ENCODE results near the gene KDELR1. TPM values are rescaled to one million over a fixed set of nuclear protein-coding genes. Genes with fewer than 3 reads are reported as not detected.
"Not testable (repeated sequence)": the region's sequence is repeated elsewhere in the genome, so short reads cannot be mapped to it uniquely, and the experiment has no call there.

KDELR1 gene
- total RNA-seq, 1 experiment from 2014 or later: 145 TPM

DNA sequence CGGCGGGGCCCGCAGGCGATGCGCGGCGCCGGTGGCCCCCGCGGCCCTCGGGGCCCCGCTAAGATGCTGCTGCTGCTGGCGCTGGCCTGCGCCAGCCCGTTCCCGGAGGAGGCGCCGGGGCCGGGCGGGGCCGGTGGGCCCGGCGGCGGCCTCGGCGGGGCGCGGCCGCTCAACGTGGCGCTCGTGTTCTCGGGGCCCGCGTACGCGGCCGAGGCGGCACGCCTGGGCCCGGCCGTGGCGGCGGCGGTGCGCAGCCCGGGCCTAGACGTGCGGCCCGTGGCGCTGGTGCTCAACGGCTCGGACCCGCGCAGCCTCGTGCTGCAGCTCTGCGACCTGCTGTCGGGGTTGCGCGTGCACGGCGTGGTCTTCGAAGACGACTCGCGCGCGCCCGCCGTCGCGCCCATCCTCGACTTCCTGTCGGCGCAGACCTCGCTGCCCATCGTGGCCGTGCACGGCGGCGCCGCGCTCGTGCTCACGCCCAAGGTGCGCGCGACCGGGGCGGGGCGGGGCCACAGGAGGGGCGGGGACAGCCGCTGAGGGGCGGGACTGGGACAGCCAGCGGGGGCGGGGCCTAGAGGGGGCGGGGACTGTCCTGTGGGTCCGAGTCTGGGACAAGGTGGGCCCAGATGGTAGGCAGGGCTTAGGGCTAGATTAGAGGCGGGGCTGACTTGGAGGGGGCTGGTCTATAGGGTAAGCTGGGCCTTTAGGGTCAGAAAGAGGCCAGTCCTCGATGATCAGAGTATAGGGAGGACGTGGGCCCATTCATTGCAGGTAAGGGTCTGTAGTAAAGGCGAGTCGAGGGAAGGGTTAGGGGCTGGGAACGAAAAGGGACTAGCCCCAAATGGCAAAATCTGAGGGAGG lies 7.3 kb upstream of the KDELR1 start:
- in situ Hi-C loops (cut with HindIII; ENCODE audit: low sequenced_read_pairs): no loop called here
- DNase-seq (ENCODE audit: low spot score): peak; percentile 25

DNA sequence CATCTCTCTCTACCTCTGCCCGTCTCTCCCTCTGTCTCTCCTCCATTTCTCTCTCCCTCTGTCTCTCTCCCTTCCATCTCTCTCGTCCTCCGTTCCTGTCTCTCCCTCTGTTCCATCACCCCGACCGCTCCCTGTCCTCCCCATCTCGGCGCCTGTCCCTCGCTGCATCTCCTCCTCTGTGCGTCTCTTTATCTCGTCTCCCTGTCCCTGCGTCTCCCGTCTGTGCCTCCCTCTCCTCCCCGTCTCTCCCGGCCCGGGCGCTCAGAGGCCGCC lies 6.7 kb upstream of the KDELR1 start:
- in situ Hi-C loops (cut with HindIII; ENCODE audit: low sequenced_read_pairs): no loop called here
- no peak for DNase-seq (ENCODE audit: low spot score)

DNA sequence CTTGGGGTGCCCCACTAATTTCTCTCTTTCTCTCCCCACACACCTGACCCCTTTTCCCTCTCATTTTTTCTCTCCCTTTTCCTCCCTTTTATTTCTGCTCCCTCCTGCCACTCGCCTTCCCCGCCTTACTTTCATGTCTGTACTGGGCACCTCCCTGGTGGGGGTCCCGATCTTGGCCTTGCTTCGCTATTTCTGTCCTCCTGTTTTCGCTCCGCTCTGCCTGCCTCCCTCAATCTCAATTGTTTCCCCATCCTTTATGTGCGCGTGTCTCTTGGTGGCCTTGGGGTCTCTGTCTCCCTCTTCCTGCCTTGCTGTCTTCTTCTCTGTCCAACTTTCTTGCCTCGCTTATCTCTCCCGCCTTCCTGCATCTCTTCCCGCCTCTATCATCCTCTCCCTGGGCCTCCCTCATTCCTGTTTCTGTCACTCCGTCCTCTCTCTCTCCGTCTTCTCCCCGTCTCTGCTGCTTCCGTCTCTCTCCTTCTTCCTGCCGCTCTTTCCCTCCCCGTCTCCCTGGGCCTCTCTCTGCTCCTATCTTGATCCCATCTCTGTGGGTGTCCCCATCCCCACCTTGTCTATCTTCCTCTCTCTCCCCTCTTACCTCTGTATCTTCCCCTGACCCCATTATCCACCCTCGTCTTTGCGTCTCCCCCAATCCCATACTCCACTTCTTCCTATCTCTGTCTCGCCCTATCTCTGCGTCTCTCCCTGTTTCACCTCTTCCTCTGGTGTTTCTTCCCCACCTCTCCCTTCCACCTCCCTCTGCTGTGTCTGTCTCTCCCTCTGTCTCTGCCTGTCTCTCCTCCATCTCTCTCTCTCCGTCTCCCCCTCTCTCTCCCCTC lies 6.1 kb upstream of the KDELR1 start:
- DNase-seq (ENCODE audit: low spot score): no peak
- in situ Hi-C loops (cut with HindIII; ENCODE audit: low sequenced_read_pairs): no loop called here

DNA sequence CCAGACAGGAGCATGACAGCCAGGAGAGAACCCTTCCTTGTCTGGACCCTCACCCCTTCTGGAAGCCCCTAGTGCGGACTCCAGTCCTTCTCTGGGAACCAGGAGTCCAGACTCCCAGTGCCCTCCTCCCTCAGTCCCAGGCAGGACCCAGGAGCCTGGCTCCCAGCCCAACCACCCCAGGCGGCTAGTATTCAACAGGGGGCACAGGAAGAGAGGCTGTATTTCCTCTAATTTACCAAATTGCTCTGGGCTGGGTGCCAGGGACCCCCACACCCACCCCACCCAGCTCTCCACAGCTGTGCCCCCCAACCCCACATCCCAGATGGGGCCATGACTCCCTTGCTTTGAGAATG lies 5.4 kb upstream of the KDELR1 start:
- in situ Hi-C loops (cut with HindIII; ENCODE audit: low sequenced_read_pairs): no loop called here
- DNase-seq (ENCODE audit: low spot score): no peak

DNA sequence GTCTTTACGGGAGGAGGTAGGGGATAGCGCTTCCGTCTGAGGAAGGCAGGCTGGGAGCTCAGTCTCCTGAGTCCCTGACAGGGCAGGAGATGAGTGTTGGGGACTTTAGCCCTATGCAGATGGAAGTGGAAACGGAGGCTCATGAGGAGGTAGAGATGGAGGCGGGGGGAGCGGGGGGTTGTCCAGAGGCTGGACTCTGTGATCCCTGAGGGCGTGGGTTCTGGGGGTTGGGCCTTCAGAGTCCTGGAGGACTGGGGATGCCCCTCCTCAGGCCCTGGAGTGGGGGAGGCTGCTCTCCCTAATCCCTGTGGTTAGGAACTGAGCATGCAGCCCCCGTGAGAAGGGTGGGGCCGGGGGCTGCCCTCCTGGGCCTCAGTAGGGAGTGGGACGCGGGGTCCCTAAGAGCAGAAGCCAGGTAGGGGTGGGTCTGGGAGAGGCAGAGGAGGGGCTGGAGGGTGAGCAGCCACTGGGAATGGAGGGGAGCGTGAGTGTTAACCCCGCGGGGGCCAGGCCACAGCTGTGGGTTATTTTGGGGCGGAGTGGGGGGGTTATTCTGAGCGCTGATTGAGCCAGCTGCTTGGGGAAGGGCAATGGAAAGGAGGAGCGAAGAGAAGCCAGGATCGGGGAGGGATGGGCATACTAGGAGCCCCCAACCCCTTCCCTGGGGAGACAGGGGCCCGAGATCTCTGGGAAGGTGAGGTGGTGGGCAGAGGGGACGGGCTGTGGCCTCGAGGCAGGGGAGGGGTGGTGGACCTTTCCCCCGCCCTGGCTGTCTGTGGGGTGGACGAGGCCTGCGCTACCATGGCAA lies 4.9 kb upstream of the KDELR1 start:
- in situ Hi-C loops (cut with HindIII; ENCODE audit: low sequenced_read_pairs): no loop called here
- no peak for DNase-seq (ENCODE audit: low spot score)

DNA sequence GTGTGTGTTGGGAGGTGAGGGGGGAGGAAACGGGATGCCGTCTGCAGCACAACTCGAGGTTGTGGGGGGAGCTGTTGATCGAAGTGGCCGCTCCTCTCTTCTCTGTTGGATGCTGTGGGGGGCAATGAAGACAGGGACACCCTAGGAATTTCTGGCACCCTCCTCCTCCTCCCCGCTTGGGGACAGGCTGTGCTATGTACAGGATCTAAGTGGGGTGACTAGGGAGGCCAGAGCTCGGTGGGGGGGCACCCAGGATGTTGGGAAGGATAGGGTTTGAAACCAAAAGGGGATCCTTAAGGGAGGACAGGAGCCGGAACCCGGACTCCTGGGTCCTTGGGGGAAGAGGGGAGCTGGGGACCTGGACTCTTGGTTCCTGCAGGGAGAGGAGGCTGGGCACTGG lies 4.1 kb upstream of the KDELR1 start:
- in situ Hi-C loops (cut with HindIII; ENCODE audit: low sequenced_read_pairs): no loop called here
- DNase-seq (ENCODE audit: low spot score): no peak

DNA sequence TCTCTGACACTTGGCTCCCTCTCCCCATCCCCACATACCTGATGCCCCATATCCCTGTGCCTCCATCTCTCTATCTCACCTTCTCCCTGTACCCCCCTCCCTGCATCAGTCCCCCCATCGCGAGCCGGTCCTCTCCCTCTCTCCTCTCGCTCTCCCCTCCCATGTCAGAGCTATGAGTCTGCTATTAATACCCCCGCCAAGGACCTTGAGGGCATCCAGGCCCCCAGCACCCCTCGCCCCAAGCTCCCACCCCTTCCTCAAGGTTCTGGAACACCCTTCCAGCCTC lies 3.8 kb upstream of the KDELR1 start:
- in situ Hi-C loops (cut with HindIII; ENCODE audit: low sequenced_read_pairs): no loop called here
- DNase-seq (ENCODE audit: low spot score): no peak

DNA sequence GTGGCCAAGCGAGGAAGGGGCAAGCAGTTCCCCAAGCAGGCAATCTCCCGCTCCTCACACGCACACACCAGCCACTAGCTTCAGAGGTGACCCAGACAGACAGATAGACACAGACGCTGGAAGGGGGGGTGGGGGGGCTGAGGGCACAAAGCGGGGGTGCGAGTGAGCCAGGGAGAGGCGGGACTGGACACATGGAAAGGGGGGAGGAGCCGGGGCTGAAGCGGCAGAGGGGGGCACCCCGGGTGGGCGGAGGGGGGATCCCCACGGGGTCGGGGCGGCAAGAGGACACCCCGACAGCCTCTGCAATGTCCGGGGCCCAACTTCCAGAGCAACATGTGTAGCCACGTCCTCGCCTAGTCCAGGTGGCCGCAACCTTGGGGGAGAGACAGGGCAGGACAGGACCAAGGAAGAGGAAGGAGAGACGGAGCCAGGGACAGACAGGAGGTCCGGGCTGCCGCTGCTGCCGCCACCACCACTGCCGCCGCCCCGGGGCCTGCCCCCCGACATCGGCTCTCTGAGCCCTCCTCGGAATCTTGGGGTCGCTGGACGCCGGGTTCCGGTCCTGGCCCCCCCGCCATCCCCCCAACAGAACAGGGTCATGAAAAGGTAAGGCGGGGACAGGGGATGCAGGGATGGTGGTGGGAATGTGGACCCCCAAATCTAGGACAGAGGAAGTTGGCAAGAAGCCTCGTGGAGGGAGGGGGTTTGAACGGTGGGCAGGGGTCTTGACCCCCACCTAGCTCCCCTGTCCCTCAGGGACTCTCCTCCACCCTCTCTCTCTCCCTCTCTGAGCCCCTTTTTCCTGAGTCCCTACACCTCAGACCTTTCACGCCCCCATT lies 3.2 kb upstream of the KDELR1 start:
- in situ Hi-C loops (cut with HindIII; ENCODE audit: low sequenced_read_pairs): no loop called here
- no peak for DNase-seq (ENCODE audit: low spot score)

DNA sequence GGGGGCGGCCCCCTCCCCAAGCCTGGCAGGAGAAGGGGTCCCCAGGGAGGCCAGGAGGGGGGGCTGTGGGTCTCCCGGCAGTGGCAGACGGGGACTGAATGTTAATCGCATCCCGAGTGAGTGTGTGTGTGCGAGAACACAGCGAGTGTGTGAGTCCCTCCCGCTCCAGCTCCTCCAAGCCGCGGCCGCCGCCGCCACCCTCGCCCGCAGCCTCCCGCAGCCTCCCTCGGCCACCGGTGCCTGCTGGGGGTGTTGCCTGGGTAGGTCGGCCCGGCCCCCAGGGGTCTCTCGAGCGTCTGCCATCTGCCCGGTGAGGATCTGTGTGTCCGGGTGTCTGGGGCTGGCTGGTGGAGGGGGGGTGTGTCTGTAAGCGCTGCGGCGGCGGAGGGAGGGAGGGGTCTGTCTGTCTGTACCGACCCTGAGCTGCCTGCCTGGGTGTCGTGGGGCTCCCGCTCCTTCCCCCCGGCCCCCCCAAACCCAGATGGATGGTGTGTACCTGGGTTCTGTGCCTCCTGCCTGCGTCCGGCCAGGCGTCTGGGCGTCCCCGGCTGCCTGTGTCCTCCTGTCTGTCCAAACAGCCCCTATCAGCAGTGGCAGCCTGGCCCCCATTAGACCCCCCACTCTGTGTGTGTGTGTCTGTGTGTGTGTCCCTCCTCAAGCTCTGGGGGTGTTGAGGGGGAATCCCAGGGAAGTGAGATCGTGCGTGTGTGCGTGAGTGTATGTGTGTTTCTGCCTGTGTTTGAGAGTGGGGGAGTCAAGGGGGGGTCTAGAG lies 2.4 kb upstream of the KDELR1 start, which contains the start of gene GRIN2D:
Gene GRIN2D, plus strand, starts transcription at position 110 of the 772 bp plus-strand sequence. CDS start 4,725 bp downstream, outside the sequence.
- peak; percentile 27 for DNase-seq (ENCODE audit: low spot score)
- in situ Hi-C loops (cut with HindIII; ENCODE audit: low sequenced_read_pairs): no loop called here

DNA sequence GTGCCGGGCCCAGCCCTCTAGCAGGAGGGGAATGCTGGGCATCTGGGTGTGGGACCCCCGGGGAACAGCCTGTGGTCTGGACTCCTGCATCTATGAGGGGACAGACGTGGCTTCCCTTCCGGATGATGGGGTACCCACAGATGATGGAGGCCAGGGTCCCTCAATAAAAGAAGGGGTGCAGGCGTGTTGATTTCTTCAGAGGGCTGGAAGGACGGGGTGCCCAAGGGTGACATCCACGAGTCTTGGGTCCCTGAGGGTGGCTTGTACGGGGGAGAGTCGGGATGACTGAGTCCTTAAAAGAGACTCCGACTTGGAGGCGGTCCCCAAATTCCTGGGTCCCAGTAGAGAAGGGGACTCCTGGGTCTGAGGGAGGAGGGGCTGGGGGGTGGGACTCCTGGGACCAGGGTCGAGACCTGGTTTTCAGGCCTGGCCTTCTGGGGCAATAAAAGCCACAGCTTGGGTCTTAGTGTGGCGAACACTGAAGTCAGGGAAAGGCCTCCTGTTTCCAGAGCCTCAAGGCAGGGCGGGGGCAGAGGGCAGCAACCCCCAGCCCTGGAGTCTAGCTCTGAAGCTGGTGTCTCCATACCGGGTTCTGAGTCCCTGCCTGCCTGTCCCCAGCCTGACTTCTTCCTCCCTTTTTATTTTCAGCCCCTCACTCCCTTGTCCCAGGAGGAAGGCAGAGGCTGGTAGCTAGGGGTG lies 1.7 kb upstream of the KDELR1 start:
- DNase-seq (ENCODE audit: low spot score): peak; percentile 27
- in situ Hi-C loops (cut with HindIII; ENCODE audit: low sequenced_read_pairs): no loop called here

DNA sequence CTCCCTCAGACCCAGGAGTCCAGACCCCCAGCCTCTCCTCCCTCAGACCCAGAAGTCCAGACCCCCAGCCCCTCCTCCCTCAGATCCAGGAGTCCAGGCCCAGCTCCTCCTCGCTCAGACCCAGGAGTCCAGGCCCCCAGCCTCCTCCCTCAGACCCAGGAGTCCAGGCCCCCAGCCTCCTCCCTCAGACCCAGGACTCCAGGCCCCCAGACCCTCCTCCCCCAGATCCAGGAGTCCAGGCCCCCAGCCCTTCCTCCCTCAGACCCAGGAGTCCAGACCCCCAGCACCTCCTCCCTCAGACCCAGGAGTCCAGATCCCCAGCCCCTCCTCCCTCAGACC lies 624 bp upstream of the KDELR1 start:
- in situ Hi-C loops (cut with HindIII; ENCODE audit: low sequenced_read_pairs); DNase-seq (ENCODE audit: low spot score): not testable (repeated sequence)

DNA sequence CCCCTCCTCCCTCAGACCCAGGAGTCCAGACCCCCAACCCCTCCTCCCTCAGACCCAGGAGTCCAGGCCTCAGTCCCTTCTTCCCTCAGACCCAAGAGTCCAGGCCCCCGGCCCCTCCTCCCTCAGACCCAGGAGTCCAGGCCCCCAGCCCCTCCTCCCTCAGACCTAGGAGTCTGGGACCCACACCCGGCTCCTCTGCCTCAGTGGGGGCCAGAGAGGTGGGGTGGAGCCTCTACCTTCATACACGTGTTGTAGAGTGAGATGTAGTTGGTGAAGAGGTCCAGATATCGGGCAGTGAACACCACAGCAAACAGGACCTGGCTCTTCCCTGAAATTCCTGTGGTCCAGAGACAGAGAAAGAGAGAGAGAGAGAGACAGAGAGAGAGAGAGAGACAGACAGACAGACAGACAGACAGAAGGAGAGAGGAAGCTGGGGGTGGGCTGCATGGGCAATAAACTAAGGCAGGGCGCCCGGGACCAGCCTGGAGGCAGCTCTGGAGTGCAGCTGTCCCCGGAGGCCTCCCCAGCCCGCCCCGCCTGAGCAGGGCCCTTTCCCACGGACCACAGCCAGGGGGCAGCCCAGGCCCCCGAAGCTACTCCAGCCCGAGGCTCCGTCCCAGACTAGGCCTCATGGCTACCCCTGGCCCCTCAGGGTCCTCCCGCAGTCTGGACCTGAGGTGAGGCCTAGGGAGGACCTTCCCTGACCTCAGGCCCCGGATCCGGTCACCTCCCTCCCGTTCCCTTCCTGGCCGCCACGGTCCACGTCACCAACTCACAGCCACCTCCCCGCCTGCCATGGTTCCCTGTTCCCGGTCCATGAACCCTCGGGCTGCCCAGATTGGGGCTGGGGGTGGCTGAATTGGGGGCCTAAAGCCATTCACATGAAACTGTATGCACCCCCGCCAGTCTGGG lies 907 bp downstream of the KDELR1 start:
- DNase-seq (ENCODE audit: low spot score): peak; percentile 46
- in situ Hi-C loops (cut with HindIII; ENCODE audit: low sequenced_read_pairs): no loop called here

DNA sequence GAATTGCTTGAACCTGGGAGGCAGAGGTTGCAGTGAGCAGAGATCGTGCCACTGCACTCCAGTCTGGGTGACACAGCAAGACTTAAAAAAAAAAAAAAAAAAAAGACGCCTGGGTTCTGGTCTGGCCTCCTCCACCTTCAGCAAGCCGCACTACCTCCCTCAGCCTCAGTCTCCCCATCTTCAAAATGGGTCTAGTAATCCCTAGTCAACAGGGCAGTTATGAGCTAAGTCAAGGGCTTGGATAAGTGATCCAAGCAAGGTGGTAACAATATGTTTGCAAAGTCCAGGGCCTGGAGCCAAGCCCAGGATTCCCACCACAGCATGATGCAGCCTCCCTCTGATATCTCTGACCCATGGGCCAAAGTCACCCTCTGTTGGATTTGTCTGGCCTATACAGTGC lies 4.4 kb downstream of the KDELR1 start:
- DNase-seq (ENCODE audit: low spot score): no peak
- in situ Hi-C loops (cut with HindIII; ENCODE audit: low sequenced_read_pairs): no loop called here

DNA sequence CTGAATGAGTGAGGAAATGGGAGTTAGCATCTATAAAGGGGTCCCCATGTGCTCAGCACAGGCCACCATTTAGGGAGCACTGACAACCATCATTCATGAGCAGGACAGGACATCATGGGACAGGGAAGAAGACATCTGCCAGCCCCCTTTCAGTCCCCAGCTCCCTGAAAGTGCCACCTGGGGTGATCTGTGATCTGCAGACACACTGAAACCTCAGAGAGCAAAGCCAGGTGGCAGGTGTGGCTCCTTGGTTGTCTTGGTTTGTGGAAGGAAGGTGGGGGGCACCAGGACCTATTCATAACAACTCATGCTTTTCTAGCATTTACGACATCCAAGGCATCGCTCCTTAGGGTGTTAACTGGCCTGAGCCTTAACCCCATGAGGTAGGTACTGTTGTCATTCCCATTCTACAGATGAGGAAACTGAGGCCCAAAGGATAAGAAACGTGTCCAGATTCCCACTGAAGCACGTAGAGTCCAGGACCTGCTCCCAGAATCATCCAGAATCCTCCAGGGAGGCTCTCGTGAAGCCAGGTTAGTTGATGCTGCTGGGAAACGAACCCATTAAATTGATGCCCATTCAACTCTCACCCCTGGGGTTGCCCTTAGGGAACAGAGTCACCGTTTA lies 5.8 kb downstream of the KDELR1 start:
- no peak for DNase-seq (ENCODE audit: low spot score)
- in situ Hi-C loops (cut with HindIII; ENCODE audit: low sequenced_read_pairs): no loop called here

DNA sequence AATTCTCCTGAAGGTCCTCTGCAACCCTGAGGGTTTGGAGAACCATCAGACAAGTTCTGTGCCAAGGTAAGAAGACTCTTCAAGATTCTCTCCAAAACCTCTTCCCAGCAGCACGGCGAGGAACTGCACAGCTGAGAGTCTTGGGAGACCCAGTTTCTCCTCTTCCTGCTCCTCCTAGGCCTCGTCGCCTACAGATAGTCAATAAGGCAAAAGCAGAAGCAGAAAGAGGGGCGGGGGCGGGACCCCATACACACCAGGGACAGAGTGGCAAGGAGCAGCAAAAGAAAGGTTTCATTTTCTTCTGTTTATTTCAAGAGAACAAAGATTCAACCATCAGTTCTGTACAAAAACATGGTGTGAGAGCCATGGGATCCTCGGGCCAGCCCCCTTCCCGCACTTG lies 9.1 kb downstream of the KDELR1 start:
- in situ Hi-C loops (cut with HindIII; ENCODE audit: low sequenced_read_pairs): no loop called here
- DNase-seq (ENCODE audit: low spot score): no peak

DNA sequence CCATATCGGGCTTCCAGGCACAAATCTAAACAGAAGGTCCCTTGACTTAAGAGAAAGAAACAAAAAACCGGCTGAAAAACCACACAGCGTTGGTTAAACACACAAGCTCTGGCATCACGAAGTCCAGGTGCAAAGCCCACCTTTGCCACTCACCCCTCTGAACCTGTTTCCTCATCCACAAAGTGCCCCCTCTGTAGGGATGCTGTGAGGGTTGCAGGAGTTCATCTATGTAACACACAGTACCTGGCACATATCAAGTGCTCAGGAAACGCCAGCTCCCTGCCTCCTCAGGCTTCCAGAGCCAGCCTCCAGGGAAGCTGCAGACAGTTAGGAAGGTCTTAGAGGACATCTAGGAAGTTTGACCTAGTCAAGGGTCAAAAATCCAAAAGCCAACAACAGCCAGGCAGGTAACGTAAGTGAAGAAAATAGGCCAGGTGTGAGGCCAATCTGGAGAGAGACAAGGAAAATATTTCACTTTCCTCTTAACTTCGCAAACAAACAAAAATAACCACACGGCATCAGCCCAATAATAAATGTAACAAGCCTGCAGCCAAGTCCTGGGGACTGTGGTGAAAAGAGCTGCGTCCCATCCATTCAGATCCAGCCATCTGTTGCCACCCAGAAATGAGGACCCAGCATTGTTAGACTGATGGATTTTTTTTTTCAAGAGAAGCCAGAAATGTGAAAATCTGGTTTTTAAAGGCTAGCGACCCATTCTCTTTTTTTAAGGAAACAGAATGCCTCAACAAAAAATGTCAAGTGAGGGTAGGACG lies 10.0 kb downstream of the KDELR1 start:
- in situ Hi-C loops (cut with HindIII; ENCODE audit: low sequenced_read_pairs): no loop called here
- DNase-seq (ENCODE audit: low spot score): peak; percentile 50

Measured in G401 (cell line).